ENCODE results near the gene LIF.

The LIF gene

DNA sequence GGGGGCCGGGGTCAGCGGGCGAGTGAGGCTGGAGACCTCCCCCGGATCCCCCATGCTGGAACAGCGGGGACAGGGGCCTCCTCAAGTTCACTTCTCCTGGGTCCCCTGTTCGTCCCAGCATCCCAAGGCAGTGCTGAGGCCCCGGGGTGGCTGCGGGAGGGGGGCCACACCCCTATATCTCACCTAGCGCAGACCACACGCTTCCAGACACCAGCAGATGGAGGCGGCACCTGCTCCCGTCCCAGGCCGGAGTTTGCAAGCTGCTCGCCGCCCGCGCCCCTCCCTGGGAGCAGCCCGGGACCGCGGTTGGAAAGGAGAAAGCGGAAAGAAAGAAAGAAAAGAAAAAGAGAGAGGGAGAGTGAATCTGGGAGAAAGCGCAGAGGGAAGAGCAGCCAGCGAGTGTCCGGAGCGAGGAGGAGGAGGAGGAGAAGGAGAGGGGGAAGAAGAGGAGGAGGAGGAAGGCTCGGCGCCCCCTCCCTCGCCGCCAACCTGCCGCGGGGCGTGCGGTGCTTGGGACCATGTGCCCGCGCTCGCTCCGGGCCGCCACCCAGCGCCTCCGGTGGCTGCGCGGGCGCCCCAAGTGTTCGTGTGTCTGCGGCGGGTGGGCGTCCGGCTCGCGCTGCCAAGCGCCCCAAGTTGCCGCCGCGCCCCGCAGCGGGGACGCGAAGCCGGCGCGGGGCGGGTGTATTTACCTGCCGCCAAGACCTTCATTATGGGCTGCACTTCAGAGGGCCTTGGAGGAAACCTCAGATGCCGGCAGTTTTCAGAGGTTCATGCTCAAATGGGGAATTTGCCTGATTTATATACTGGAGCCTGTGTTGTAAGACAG, at the start of gene LIF:
Gene LIF, minus strand, starts transcription at position 775 of the 829 bp plus-strand sequence. Its CDS starts 64 bp downstream, at position 711.
- DNase-seq, result peak; percentile 74

DNA sequence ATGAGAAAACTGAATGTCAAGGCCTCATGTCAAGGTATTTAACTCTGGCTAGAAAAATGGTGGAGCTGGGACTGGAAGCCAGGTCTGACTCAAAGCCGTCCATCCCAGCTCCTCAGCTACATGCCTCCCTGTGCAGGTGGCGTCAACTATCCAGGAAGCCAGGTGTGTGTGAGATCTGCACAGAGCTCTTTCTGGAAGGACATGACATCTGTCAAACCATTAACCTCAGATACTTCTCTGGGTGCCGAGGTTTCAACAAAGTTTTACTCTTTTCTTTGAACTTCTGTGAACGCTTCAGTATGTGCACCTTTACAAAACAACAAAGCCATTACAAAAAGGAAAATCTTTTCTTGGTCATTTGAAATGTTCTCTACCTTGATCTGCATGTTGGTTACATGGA, 49.8 kb upstream of the LIF start:
- no peak for DNase-seq

GRCh38 chr22:30295576-30295975, 49.0 kb upstream of the LIF start:
- no peak for DNase-seq

DNA sequence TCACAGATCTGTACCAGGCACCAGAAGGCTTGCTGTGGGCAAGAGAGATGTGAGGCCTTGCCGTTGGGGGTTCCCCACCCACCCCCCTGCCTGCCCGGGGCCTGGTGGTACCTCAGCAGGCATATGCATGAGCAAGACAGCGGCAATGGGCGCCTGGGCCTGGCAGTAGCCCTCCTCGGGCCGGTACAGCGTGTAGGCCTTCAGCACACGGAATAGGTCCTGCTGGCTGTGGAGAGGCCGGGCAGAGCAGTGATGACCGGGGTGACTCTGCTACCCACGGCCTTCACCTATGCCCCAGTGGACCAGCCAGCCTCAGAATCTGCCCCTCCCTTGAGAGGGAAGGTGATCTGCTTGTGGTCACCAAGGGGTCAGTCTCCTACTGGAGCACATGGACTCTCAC, 48.3 kb upstream of the LIF start:
- DNase-seq, result no peak

- no peak for DNase-seq
Observed at GRCh38 chr22:30294066-30294465, 47.5 kb upstream of the LIF start.

DNA sequence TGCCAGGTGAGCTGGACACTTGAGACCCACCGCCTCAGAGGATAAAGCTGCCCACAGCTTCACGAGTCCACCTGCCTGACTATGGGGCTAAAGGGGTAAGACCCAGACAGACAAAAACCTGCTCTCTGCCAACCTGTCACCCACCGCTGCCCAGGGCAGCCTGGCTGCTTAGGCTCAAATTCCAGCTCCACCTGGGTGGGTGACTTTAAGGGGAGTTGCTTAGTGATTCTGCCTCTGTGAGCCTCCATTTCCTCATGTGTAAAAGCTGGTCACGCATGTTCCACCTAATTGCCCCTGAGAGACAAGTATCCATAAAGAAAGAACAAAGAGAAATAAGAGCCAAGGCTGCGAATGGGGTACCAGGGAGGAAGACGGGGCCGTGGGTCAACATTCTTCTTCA, 46.5 kb upstream of the LIF start:
- no peak for DNase-seq

- DNase-seq, result no peak
Observed at GRCh38 chr22:30292069-30292970, 45.8 kb upstream of the LIF start.

- peak; percentile 57 for DNase-seq
Observed at GRCh38 chr22:30291058-30291892, 44.7 kb upstream of the LIF start.

GRCh38 chr22:30290342-30291057, 43.9 kb upstream of the LIF start:
- DNase-seq, result peak; percentile 51

DNA sequence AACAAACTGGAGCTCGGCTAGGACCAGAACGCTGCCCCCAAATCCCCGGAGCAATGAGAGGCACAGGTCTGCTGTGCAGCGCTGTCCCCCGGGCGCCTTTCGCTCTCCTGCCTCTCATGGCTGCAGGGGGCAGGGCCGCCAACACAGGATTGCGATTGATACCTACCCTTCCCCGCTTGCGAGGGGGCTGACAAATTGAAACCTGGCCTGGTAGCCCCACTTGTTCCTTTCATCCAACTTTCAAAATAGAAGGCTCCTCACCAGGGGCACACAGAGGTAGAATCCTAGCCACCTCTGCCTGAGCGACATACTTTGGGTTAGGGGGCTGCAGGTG, 43.4 kb upstream of the LIF start:
- no peak for DNase-seq

DNA sequence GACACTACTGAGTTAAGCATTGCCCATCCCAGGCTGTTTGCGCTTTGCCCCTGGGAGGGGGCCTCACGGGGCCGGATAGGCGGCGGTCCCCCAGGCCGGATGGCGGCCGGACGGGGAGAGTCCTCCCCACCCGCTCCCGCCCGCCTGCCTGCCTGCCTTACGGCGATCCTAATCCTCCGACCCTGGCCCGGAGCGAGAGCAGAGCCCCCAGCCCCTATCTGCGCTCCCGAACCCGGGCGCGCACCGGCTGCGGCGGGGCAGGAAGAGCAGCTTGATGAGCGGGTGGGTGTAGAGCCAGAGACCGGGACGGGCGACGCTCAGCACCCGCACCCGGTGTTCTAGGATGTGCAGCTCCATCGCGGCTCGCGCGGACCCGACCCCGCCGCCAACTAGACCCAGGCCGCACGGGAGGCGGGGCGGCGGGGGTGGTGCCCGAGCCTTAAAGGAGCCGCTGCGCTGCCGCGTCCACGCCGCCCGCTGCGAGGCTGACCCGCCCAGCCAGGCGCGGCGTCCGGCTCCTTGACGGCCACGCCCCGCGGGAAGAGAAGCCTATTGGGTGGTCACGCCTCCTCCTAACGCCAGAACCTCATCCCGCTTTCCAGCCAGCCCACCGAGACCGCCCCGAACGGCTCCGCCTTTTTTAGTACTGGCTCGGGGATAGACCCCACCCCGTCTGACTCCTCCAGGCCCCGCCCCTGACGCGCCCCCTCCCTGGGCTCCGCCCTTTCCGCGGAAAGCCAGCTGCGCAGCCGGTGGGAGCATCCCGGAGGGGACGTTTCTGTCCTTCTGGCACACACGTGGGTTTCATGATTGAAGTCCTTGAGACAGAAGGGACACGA, 42.8 kb upstream of the LIF start, which contains the start of gene CASTOR1:
Gene CASTOR1, minus strand, starts transcription at position 365 of the 839 bp plus-strand sequence. Its CDS starts 8 bp downstream, at position 357.
- DNase-seq, result peak; percentile 98

- DNase-seq, result no peak
Observed at GRCh38 chr22:30288419-30289140, 42.0 kb upstream of the LIF start.

DNA sequence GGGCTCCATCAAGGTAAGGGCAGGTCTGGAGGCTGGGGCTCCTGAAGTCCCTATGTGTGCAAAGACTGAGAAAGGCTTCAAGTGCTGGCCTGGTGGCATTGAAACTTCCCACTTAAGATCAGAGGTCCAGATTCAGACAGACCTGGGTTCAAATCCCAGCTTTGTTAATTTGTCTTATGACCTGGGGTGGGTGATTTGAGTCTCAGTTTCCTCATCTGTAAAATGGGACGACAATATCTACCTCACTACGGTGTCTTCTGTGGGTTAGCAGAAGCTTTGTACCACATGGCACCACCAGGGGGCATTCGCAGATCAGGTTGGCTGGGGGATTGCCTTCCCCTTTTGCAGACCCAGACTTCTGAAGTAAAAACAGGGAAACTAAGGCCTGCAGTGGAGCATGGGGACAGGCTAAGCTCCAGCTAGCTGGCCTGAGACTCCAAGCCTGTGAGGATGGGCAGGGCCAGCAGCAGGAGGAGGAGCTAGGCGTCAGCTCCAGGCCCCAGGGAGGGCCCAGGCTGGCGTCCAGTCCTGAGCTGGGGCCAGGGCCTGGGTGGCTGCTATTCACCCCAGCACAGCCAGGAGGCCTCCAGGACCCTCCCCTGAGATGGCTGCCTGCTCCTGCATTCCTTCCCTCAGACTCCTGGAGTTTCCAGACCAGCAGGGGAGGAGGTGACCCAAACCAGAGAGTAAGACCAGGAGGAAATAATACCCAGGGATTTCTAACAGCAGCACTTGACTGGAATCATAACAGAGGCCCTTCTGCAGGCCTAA, 41.3 kb upstream of the LIF start:
- peak; percentile 91 for DNase-seq

DNA sequence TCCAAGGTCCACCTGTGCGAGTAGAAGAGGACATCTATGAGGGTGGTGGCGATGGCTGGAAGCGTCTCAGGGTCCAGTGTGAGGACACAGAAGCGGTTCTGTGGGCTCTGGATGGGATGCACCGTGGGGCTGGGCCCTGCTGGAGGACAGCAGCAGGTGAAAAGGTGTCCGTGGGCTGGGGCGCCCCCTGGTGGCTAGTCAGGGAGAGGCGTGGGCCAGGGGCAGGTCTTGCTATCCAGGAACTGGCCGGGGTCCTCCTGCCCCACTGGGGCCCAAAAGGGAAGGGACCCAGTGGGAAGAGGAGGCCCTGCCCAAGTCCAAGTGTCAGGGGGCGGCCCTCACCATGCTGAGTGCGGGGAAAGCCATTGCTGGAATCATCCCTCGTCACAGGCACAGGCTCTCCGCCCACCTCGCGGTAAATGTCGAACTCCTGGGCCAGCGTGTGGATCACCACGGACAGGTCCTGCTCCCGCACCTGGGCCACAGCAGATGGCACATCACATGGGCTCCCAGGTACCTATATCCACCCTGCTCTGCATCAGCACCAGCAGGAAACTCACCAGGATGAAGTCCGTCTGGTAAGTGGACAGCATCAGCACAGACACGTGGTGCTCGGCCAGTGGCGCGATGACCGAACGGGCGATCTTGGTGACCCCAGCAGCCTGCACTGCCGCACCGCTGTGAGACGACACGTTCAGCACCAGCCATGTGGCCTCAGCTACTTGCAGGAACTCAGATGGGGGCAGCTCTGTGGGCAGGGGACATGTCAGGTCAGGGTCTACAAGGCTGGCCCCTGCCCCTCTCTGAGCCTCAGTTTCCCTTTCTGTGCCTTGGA, 40.5 kb upstream of the LIF start:
- DNase-seq, result peak; percentile 72

- DNase-seq, result no peak
Observed at GRCh38 chr22:30286331-30286730, 39.8 kb upstream of the LIF start.

DNA sequence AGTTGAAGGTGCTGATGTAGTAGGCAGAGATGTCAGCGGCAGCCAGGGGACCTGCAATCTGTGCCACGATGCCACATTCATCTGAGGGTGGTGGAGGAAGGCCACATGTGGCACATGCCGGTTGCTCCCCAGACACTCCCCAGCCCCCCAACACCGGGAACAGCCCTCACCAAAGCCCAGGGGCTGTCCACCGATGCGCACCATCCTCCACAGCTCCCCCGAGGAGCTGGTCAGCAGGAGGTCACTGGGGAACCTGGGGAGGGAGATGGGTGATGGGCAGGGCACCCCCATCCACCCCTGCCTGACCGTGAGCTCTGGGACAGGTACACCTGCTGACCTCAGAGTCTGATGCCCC, 39.3 kb upstream of the LIF start:
- DNase-seq, result no peak

- no peak for DNase-seq
Observed at GRCh38 chr22:30285176-30285845, 38.8 kb upstream of the LIF start.

DNA sequence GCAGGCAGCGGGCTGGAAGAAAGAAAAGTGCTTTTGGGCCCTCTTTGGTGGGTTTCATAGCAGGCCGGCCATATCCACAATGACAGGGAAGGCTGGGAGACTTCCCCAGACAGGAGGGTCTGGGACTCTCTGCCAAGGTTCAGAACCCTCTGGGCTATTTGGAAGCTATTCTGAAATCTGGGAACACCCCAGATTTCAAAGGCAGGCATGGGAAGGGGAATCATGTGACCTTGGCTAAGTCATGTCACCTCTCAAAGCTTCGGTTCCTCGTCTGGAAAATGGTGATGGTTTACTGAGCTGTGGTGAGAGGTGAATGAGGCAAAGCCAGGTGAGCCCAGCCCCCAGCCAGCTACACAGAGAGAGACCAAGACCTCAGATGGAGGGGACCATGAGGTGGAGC, 38.1 kb upstream of the LIF start:
- no peak for DNase-seq
